ENCODE measurements around the gene FLYWCH1. TPM values are rescaled to one million over a fixed set of nuclear protein-coding genes. Genes with fewer than 3 reads are reported as not detected.

The FLYWCH1 gene
- total RNA-seq, 1 donor from 2014 or later: 56.5 TPM

- no peak for DNase-seq (ENCODE audit: extremely low read depth, low read depth, low spot score)
These were observed 68.8 kb downstream of the FLYWCH1 start, which contains the start of gene PKMYT1 for GRCh38 chr16:2980227-2981176. PKMYT1 (minus strand) TSS chr16:2980446; CDS start chr16:2979657, 789 bp downstream.

- no peak for DNase-seq (ENCODE audit: extremely low read depth, low read depth, low spot score)
These were observed 69.6 kb downstream of the FLYWCH1 start for GRCh38 chr16:2981177-2981898.

- DNase-seq (ENCODE audit: extremely low read depth, low read depth, low spot score): no peak
These were observed 70.1 kb downstream of the FLYWCH1 start for GRCh38 chr16:2981899-2982250.

DNA sequence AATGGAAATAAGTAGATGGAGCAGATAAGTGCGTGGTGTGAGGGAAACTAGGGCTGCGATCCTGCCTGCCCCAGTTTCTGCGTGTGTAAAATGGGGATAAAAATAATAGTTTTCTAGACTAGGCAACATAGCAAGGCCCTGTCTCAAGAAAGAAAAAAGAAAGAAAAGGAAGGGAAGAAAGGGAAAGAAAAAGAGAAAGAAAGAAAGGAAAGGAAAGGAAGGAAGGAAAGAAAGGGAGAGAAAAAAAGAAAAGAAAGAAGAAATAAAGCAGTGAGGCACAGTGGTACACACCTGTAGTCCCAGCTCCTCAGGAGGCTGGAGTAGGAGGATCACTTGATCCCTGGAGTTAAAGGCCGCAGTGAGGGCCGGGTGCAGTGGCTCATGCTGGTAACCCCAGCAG is 70.7 kb downstream of the FLYWCH1 start:
- DNase-seq (ENCODE audit: extremely low read depth, low read depth, low spot score): no peak

GRCh38 chr16:2983706-2984136 is 72.0 kb downstream of the FLYWCH1 start:
- DNase-seq (ENCODE audit: extremely low read depth, low read depth, low spot score): no peak

- no peak for DNase-seq (ENCODE audit: extremely low read depth, low read depth, low spot score)
These were observed 73.7 kb downstream of the FLYWCH1 start for GRCh38 chr16:2985462-2985861.

- DNase-seq (ENCODE audit: extremely low read depth, low read depth, low spot score): no peak
These were observed 74.2 kb downstream of the FLYWCH1 start for GRCh38 chr16:2985893-2986355.

DNA sequence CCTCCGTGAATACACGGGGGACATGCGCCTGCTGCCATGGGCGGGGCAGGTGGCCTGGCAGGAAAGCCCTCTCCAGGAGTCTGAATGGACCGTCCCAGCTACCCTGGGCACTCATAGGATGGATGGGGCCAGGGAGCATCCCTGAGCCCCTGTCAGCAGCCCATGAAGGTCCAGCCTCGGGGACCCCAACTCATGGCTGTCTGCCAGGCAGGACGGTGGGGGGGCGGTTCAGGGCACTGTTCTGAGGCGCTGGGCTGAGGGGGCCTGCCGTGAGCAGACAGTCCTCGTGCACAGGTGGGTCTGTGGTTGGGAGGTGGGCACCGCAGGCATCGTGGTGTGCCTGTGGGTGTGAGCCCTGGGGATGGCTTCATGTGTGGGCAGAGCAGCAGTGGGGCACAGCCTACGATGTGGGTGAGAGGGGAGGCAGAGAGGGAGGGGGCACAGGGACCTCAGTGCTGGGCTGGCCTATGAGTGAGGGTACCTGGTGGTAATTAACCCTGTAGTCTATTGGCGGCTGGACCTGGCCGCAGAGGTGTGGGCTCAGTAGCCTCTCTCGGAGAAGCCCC is 75.0 kb downstream of the FLYWCH1 start:
- no peak for DNase-seq (ENCODE audit: extremely low read depth, low read depth, low spot score)

DNA sequence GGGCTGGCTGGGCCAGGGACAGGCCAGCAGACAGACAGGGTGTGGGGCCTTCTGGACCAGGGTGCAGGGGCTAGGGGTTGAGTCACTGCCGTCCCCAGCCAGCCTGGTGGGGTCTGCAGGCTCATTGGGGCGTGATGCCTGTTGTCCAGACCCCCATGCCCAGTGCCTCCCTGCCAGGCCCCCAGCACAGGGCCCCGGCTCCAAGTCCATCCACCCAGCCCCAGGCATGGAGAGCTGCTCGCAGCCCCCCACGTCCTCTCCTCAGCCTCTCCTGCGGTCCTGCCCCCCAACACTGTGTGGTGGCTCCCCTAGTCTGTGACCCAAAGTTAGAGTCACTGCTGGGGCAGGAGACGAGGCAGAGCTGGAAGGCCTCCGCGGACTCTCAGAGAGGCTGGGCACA is 75.6 kb downstream of the FLYWCH1 start:
- DNase-seq (ENCODE audit: extremely low read depth, low read depth, low spot score): no peak

GRCh38 chr16:2987833-2988232 is 76.1 kb downstream of the FLYWCH1 start:
- no peak for DNase-seq (ENCODE audit: extremely low read depth, low read depth, low spot score)

- DNase-seq (ENCODE audit: extremely low read depth, low read depth, low spot score): no peak
These were observed 76.9 kb downstream of the FLYWCH1 start for GRCh38 chr16:2988590-2989099.

GRCh38 chr16:2990891-2991290 is 79.2 kb downstream of the FLYWCH1 start:
- no peak for DNase-seq (ENCODE audit: extremely low read depth, low read depth, low spot score)

- DNase-seq (ENCODE audit: extremely low read depth, low read depth, low spot score): no peak
These were observed 80.0 kb downstream of the FLYWCH1 start for GRCh38 chr16:2991566-2992261.

DNA sequence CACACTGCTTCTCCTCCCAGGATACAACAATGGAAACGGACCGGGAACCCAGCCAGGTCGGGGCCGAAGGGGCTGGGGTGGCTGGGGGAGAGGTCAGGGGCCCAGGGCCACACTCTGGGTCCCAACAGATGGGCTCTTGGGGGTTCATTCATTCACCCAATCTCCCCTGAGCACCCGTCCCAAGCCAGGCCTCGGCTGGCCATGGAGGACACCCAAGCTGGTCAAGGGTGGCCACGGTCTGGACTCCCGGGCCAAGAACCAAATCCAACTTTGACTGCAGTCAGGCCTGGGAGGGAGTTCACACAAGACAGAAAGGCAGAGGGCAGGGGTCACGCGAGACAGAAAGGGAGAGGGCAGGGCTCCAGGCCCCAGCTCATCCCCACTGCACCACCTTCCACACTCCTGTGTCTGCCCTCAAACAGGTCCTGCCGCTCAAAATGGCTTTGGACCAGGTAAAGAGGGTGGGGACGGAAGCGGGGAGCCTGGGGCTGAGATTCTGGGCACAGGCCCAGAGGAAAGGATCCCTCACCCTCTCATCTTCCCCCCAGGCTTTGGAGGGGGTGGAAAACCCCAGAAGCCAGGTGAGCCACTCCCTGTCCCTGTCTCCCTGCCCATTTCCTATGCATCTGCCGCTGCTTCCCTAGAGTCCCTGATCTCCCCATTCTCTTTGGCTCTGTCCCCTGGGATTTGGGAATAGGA is 80.8 kb downstream of the FLYWCH1 start:
- DNase-seq (ENCODE audit: extremely low read depth, low read depth, low spot score): no peak

DNA sequence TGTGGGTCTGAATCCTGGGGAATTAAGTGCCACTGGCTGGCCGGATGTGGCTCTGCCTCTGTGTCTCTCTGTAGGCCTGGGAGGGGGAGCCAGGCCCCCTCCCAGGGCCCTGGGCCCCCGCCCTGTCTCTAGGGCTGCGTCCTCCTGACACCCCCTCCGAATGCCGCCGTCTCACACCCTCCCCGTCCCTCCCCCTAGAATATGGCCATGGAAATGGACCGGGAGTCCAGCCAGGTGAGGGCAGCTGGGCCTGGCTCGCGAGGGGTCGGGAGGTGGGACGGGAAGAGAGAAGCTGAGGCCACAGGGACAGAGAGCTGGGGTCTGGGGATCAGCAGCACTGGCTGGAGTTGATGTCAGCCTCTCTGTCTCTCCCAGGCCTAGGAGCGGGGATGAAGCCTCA is 84.6 kb downstream of the FLYWCH1 start:
- DNase-seq (ENCODE audit: extremely low read depth, low read depth, low spot score): no peak

- no peak for DNase-seq (ENCODE audit: extremely low read depth, low read depth, low spot score)
These were observed 88.2 kb downstream of the FLYWCH1 start for GRCh38 chr16:2999929-3000328.

DNA sequence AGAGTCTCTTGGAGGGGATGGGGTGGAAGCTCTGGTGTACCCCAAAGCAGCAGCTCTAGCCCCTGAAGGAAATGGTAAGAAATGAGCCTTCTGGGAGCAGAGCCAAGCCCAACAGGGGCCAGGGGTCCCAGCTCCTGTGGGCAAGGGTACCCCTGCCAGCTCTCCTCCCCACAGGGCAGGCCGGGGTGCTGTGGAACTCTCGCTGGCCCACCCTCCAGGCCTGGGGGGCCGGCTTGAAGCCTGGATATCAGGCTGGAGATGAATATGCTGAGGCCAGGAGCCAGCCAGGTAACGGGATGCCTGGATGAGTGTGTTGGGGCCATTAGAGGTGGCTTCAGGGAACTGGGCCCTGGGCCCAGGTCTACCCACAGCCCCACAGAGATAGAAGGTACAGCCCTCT is 88.8 kb downstream of the FLYWCH1 start:
- no peak for DNase-seq (ENCODE audit: extremely low read depth, low read depth, low spot score)
